Ectodermal cell (in vitro differentiated cells): ENCODE measurements around the gene TBC1D20.
"Not testable (repeated sequence)": the region's sequence is repeated elsewhere in the genome, so short reads cannot be mapped to it uniquely, and the experiment has no call there.

ENCODE experiments used
- H3K27ac ChIP-seq: 2 replicates; pipeline ENCODE4 v1.7.0; 2013; ENCODE audit warnings: mild to moderate bottlenecking, low read depth, low read length; ENCODE audit not compliant: insufficient read depth, poor library complexity, severe bottlenecking
- H3K27me3 ChIP-seq: 2 replicates; pipeline ENCODE4 v1.7.0; 2013; ENCODE audit warnings: mild to moderate bottlenecking, low read length; ENCODE audit not compliant: insufficient read depth, control insufficient read depth, poor library complexity, severe bottlenecking
- H3K36me3 ChIP-seq: one replicate; pipeline ENCODE4 v1.7.0; 2013; ENCODE audit warnings: low read length; ENCODE audit not compliant: control insufficient read depth, insufficient read depth
- H3K4me1 ChIP-seq: one replicate; pipeline ENCODE4 v1.7.0; 2013; ENCODE audit warnings: low read length; ENCODE audit not compliant: control insufficient read depth, insufficient read depth
- H3K4me3 ChIP-seq: 2 replicates; pipeline ENCODE4 v1.7.0; 2013; ENCODE audit warnings: low read depth, low read length, control low read depth; ENCODE audit not compliant: insufficient read depth
- H3K9me3 ChIP-seq: 2 replicates; pipeline ENCODE4 v1.7.0; 2013; ENCODE audit warnings: mild to moderate bottlenecking, low read length, moderate library complexity; ENCODE audit not compliant: control insufficient read depth
- WGBS, 2 experiments: methylation state at CpG; one replicate each; pipeline ENCODE4 v1.1.7; 2013; ENCODE audit warnings: missing lambda C conversion rate in 2 of 2; 5-methylcytosine and 5-hydroxymethylcytosine counted together

Gene TBC1D20

DNA sequence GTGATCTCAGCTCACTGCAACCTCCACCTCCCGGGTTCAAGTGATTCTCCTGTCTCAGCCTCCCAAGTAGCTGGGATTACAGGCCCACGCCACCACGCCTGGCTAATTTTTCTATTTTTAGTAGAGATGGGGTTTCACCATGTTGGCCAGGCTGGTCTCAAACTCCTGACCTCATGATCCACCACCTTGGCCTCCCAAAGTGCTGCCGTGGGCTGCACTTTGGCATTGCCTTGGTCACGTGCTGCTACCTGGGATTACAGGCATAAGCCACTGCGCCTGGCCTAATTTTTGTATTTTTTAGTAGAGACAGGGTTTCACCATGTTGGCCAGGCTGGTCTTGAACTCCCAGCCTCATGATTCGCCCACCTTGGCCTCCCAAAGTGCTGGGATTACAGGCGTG lies 75.7 kb downstream of the TBC1D20 start:
- H3K4me3 ChIP-seq, H3K27ac ChIP-seq, H3K9me3 ChIP-seq, H3K4me1 ChIP-seq, H3K36me3 ChIP-seq: not testable (repeated sequence)
- H3K27me3 ChIP-seq = peaks cover 19% of the 10 kb centered on the region
- 92 to 93% methylated on average over 8 of the region's 8 CpGs for WGBS, 2 experiments
